Stimulated activated CD4-positive, alpha-beta T cell treated with anti-CD3 and anti-CD28 coated beads, TNF-alpha, amount 100 ng/mL, for 24 hours (primary cell): Measurements from ENCODE around the gene LMNTD1.
A peak's percentile ranks its signal among the peaks of the same experiment; 100 is the strongest.
"Not testable (repeated sequence)": the region's sequence is repeated elsewhere in the genome, so short reads cannot be mapped to it uniquely, and the experiment has no call there.

ENCODE experiments used
- DNase-seq, 3 experiments: peaks; one replicate each; pipeline ENCODE4 v3.0.0-alpha.2; 2020; ENCODE audit warnings: low read depth in 3 of 3

The LMNTD1 gene

DNA sequence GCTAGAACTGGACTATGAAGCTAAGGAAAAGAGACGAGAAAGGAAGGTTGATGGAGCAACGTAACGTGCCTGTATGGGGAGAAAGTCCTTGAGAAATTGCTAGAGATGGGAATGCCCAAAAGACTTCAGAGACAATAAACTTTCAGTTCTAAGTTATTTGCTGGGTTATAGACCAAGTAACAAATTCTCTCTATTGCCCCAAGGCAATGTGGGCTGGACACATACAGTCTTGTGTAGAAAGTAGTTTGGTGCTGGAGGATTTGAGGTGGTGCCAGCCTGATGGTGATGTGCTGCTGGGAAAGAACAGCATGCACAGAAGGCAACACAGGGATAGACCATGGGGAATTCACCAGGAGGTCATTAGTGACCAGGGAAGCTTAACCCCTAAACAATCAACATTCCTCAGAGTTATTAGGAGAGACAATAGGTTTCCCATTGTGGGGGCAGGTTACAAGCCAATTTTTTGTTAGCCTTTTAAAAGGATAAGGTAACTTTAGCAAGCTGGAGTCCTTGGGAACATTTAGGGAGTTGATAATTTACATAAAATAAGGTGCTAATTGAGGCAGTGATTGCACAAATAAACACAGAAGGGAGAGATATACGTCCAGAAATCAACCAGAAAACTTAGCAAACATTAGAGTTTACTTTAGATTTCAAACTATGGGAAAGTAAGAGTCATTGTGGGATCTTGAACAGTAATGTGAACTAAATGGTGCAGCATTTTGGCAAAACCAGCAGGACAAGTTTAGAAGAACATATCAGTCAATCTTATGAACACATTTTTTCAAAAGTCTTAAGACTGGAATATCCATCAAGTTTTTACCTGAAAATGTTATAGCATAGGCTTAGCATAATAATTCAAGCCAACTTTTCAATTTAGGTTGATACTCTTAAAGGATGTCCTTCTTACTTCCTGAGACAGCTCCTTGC, 61.4 kb downstream of the LMNTD1 start:
- DNase-seq = no peak

GRCh38 chr12:25488956-25489870, 63.9 kb downstream of the LMNTD1 start:
- not testable (repeated sequence) for DNase-seq

- no peak for DNase-seq
These were observed 70.5 kb downstream of the LMNTD1 start for GRCh38 chr12:25482625-25483024.

DNA sequence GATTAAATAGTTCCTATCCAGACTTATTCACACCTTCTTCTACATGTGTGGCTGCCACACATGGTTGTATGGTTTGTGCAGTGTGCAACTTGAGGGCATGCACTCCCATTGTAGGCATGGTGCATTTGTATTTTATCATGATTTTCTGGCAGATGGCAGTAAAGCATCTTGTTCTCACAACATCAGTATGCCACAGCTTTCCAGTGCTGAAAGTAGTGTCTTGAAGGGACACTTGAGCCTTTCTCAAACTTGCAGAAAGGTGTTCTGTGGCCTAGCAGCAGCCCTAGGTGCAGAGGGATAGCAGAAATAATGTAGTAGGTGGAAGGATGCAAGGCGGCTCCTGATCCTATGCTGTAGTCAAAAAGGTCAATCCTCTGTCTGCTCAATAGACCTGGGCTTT, 72.9 kb downstream of the LMNTD1 start:
- DNase-seq = no peak

- DNase-seq = no peak
These were observed 75.9 kb downstream of the LMNTD1 start for GRCh38 chr12:25477217-25477616.

DNA sequence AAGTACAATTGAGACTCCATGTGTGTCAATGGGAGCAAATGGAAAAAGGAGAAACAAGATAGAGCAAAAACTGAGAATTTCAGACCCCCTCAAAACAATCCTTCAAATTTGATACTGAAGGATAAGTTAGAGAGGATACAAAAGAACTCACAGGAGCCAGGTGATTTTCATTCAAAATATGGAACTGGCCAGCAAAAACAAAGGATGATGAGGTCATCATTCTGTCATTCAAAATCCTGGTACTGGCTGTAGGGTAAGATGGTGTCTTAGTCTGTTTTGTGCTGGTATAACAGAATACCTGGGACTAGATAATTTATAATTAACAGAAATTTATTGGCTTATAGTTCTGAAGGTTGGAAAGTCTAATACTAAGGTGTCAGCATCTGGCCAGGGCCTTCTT, 80.6 kb downstream of the LMNTD1 start:
- DNase-seq = no peak

- no peak for DNase-seq
These were observed 83.2 kb downstream of the LMNTD1 start for GRCh38 chr12:25469861-25470260.

- DNase-seq = no peak
These were observed 83.7 kb downstream of the LMNTD1 start for GRCh38 chr12:25469368-25469767.

- DNase-seq = no peak
These were observed 89.6 kb downstream of the LMNTD1 start for GRCh38 chr12:25463521-25463920.

DNA sequence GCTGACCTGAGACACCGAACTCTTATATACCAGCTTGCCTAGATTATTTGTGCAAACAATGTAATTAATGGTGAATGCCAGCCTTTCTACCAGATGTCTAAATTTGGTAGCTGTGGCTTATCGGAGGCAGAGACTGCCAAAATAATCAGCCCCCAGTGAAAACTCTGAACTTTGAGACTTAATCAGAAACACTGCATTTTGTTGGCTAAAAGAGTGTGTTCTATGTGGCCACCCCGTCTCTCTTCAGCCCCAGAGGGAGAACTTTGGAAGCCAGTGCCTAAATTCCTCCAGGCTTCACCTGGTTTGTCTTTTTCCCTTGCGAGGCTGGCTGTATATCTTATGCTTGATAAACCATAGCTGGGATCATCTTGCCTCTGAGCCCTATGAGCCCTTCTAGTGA, 90.1 kb downstream of the LMNTD1 start:
- DNase-seq = no peak

DNA sequence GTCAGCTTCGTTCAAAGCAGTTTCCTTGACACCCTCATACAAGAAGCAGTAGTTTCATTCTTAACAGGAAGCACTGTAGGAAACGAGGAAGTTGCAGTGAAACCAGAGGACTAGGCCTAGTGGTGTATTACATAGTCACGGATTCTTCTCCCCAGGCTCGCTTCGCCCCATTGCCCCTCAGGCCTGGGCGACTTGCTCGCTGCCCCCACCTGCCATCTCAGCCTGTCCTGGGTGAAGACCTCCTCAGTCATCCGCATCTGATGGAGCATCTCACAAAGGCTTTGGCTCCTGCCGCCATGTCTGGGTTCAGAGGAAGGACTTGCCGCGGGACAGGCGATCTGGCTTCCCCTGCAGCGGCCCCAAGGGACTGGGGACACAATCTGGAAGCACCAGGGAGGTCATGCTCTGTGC, 93.5 kb downstream of the LMNTD1 start:
- DNase-seq = no peak

DNA sequence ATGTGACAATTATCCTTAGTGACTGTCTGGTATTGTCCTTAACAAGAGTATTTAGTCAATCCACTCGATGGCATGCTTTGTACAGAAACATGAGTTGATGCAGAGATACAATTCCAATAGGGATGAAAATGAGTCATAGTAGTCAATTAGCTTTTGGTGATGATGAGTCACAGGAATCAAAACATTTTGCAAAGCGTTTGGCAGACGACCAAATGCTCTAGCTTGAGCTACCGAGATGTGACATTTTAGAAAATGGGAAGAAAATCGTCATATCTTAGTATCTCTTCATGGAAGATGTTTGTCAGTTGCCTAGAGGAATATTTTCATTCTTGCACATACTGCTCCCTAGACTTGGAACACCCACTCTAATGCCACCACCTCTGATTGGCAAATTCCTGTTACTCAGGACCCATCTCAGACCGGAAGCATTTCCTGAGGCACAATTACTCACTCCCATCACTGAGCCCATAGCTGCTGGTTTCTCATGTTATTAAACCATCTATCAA, 95.0 kb downstream of the LMNTD1 start:
- no peak for DNase-seq

DNA sequence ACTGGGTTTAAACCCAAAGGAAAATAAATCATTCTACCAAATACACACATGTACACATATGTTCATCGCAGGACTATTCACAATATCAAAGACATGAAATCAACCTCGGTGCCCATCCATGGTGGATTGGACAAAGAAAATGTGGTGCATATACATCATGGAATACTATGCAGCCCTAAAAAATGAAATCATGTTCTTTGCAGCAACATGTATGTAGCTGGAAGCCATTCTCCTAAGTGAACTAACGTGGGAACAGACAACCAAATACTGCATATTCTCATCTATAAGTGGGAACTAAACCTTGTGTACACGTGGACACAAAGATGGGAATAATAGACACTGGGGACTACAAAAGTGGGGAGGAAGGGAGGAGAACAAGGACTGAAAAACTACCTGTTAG, 96.6 kb downstream of the LMNTD1 start:
- DNase-seq = no peak

GRCh38 chr12:25455696-25456095, 97.4 kb downstream of the LMNTD1 start:
- DNase-seq = no peak

DNA sequence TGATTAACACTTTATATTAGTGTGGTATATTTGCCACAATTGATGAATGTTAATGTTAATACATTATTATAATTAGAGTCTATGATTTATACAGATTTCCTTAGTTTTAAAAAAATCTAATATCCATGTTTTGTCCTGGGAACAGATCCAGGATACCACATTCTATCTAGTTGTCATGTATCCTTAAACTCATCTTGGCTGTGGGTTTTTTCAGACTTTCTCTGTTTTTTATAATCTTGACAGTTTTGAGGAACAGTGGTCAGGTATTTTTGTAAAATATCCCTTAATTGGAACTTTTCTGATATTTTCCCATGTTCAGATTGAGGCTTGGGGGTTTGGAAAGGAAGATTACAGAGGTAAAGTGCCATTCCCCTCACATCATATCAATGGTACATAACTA, 104.1 kb downstream of the LMNTD1 start:
- no peak for DNase-seq

- no peak for DNase-seq
These were observed 106.0 kb downstream of the LMNTD1 start for GRCh38 chr12:25447046-25447445.

- DNase-seq = no peak
These were observed 114.4 kb downstream of the LMNTD1 start for GRCh38 chr12:25438638-25439037.

DNA sequence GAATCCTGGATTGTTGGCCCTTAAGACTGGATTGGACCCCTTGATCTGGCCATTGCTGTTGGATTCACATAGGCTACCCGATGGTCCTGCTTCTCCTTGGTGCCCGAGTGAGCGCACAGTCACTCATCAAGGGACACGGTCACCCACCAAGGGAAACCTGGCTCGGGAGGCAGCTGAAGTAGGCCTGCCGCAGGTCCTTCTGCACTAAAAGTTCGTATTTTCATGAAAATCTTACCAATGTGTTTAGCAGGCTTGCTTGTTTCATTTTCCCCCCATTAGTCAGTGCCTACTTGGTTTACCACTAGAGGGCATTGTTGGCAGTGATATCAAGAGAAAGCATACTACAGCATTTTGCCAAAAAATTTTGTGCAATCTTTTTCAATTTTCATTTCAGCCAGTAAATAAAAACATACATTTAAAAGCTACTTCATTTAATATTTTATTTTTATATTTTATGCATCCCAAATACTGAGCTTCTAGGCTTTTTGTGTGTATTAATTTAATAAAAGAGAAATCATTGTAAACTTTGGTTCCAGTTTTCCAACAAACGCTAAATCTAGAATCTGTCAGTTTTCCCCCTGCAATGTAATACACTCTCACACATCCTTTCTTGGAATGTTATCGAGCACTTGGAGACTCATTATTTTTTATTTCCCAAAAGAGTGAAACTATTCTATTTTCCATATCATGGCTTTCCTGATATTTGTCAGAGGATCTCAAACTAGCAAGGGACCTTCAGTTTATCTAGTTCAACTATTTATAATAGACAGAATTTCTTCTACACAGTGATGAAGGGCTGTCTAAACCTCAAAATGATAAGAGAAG, 116.7 kb downstream of the LMNTD1 start:
- DNase-seq = peak in 1 of 3 experiments; percentile 5

GRCh38 chr12:25435431-25435830, 117.7 kb downstream of the LMNTD1 start:
- DNase-seq = no peak

GRCh38 chr12:25434515-25434914, 118.6 kb downstream of the LMNTD1 start:
- DNase-seq = no peak

- DNase-seq = no peak
These were observed 119.3 kb downstream of the LMNTD1 start for GRCh38 chr12:25433581-25434325.
